ENCODE measurements around the gene PGM3.
A peak's percentile ranks its signal among the peaks of the same experiment; 100 is the strongest.
"Not testable (repeated sequence)": the region's sequence is repeated elsewhere in the genome, so short reads cannot be mapped to it uniquely, and the experiment has no call there.

Gene PGM3, protein sequence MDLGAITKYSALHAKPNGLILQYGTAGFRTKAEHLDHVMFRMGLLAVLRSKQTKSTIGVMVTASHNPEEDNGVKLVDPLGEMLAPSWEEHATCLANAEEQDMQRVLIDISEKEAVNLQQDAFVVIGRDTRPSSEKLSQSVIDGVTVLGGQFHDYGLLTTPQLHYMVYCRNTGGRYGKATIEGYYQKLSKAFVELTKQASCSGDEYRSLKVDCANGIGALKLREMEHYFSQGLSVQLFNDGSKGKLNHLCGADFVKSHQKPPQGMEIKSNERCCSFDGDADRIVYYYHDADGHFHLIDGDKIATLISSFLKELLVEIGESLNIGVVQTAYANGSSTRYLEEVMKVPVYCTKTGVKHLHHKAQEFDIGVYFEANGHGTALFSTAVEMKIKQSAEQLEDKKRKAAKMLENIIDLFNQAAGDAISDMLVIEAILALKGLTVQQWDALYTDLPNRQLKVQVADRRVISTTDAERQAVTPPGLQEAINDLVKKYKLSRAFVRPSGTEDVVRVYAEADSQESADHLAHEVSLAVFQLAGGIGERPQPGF

DNA sequence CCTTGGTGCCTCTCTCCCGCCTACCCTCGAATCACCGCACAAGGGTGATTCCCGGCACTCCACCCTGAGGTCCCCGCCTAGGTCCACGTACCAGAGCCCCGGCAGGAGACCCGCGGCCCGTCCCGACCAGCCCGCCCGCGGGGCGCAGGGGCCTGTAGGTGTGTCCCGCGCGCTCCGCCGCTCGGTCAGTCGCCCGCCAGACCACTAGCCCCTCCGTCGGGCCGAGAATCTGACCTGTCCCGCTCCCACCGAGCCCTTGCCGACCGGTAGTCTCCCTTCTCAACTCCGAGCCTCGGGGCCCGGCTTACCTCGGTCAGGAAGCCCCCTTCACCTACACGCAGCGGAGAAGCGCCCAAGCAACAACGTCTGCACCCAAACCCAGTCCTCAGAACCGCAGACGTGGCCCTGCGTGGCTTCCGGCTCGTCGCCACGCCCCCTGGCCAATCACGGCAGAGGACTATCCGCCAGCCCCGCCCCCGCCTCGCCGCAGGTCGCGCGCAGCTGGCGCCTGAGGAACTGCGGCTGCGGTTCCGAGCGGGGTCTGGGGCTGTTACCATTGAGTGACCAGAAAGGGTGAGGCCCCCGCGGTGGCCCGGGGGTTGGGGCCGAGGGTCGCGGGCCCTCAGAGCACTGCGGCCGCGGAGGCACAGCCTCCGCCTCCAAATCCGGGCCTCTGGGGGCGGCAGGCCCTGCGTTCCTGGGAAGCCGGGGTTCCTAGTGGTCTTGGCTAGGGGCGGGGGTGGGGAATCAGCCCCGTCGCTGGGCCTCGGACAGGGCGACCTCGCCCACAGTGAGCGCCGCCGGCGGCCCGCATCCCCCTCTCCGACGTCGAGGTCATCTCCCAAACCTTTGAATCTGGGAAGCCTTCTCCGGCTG, at the start of gene PGM3, which contains the start of gene RWDD2A:
PGM3 (minus strand) TSS at position 395 of the 876 bp plus-strand sequence. CDS start 2,253 bp downstream, outside the sequence.
RWDD2A (plus strand) TSS at position 487 of the 876 bp plus-strand sequence. CDS start 1,095 bp downstream, outside the sequence.
- DNase-seq (ENCODE audit: low spot score), result peak; percentile 83

DNA sequence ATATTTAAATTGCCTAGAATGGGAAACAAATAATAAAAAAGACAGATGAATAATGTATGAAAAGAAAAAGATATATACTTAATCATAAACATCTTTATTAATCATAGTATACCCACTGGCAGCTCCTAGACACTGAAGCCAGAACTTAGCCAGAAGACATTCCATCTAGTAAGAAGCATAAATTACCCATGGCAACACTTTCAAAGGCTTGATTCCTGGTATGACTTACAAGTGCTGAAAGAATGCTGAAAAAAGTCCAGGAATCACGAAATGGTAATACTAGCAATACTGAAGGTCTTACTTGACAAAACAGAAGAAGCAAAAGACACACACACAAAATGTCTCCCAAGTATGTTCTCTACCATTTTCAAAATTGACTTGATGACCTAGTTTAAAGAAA, 38.1 kb upstream of the PGM3 start:
- DNase-seq (ENCODE audit: low spot score), result no peak

DNA sequence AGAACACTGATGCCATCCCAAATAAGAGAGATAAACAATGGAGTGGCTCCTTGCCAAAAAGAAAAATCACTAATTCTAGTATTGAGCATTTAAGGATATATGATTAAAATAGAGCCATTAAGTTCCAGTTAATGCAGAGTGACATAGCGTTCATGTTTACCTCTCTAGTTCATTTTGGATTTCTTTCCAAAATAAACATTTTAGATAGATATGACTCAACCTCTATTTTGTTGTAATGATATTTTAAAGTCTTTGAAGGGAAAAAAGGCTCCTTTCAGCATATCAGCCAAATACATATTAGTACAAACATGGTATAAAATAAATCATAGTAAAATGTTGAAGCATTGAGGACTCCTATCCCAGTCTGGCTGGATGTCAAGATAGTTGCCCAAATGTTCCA, 33.5 kb upstream of the PGM3 start:
- no peak for DNase-seq (ENCODE audit: low spot score)

DNA sequence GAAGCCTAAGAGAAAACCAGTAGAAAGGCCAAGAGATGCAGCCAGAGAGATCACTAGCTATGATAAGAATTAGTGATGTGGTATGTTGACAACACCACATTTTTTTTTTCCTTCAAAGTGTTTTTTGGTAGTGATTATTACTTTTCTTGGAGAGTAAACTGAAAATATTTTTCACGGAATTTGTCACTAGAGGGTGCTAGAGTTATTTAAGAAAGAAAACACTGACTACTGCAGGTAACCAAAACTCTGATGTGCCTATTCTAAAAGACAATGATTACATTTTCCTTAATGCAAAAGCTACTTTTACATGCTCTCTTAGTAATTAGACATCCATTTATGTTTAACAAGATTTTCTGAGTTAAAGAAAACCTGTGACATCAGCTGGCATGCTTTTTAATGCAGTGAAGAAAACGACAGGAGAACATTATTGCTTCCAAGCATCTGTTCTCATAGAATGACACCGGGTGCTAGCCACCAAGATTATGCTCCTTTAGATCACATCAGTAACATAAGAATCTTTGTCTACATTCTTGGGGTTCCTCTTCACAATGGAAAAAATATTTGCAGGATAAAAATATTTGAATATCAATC, 28.9 kb upstream of the PGM3 start:
- DNase-seq (ENCODE audit: low spot score), result peak; percentile 36

DNA sequence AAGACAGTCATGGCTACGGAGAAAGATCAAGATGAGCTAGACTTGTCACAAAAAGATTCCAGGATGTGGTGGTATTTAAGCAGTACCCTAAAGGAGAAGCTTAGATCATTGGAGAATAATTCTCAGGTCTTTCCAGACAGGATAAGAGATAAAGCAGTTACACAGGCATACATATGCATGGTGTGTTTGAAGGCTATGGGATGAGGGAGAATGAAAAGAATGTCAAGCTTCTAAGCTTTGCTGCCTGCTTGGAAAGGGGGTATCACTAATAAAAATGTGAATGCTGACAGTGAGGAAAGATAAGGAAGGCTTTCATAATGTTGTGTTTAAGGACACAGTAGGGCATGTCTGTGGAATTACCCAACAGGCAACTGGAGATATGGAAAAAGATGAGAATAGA, 28.2 kb upstream of the PGM3 start:
- DNase-seq (ENCODE audit: low spot score), result no peak

DNA sequence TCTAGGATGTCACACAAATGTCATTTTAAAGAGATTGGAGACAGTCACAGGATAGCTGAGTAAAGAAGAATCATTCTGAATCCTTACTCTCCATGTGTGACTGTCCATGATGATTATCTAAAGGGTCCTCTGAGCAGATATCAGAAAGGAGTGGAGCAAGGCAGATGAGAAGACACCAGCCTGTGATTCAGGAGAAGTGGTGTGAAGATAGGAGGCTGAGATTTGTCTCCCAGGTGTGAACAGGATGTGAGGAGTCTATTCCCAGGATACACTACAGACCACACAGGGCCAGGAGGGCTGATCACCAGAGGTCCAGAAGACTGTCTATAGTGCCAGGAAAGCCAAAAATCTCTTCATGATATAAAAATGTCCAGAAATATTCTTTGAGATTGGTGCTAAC, 27.1 kb upstream of the PGM3 start:
- no peak for DNase-seq (ENCODE audit: low spot score)

GRCh38 chr6:83218646-83219045, 25.6 kb upstream of the PGM3 start:
- DNase-seq (ENCODE audit: low spot score), result no peak

DNA sequence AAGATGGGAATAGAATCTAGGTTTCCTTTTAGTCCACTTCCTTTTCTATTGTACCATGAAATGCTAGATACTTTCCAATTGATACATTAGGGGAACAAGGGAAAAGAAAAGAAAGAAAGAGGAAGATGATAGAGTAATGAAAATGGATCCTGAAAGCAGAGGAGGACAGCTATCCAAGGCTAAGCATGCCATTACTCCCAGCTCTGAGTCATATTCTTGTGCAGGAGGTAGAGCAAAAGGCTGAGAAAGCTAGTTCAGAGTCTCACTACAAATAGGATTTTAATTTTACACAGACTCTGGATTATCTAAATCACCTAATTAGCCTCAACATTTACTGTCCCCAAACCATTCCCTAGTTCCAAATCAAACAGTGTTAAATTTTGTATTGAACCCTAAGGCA, 23.7 kb upstream of the PGM3 start:
- no peak for DNase-seq (ENCODE audit: low spot score)

DNA sequence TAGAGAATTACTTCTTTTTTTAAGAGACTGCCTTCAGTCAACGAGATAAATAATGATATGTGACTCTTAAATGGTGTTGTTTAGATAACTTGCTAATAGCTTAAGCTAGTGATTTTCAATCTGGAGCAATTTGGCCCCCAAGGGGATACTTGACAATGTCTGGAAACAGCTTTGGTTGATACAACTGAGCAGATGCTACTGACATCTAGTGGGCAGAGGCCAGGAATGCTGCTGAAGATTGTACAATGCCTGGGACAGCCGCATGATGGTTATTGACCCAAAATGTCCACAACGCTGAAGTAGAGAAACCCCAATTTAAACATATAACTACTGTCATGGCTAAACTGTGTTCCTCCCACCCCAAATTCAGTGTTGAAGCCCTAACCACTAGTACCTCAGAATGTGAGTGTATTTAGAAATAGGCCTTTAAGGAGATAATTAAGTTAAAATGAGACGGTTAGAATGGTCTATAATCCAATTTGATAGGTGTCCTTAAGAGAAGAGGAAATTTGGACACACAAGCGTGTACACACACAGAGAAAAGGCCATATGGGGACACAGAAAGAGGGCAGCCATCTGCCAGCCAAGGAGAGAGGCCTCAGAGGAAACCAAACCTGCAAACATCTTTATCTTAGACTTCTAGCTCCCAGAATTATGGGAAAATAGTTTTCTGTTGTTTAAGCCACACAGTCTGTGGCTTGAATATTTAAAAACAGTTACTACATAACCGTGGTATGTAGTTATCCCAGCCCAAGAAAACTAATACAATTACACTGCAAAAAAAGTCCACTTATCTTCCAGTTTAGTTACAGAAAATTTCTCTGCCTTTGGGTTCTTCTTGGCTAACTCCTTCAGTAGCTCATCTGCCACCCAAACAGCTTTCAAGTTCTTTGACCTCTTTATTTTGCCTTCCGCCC, 22.3 kb upstream of the PGM3 start:
- DNase-seq (ENCODE audit: low spot score), result peak; percentile 68

GRCh38 chr6:83202031-83202430, 9.0 kb upstream of the PGM3 start:
- DNase-seq (ENCODE audit: low spot score), result no peak

DNA sequence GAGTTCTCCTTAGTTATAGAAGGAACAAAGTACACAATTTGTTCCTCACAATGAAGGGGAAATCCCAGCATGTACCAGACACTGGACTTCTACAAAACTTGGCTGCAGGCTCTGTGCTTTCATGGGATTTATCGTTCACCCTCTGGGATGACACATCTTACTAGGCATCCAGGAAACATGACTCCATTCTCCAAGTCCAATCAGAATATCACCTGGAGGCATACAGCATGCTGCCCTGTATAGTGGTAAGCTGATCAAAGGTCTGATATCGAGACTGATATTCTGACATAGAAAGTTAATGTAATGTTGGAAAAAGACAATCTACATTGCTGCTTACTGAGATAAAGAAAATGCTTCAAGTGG, 6.8 kb upstream of the PGM3 start:
- DNase-seq (ENCODE audit: low spot score), result no peak

DNA sequence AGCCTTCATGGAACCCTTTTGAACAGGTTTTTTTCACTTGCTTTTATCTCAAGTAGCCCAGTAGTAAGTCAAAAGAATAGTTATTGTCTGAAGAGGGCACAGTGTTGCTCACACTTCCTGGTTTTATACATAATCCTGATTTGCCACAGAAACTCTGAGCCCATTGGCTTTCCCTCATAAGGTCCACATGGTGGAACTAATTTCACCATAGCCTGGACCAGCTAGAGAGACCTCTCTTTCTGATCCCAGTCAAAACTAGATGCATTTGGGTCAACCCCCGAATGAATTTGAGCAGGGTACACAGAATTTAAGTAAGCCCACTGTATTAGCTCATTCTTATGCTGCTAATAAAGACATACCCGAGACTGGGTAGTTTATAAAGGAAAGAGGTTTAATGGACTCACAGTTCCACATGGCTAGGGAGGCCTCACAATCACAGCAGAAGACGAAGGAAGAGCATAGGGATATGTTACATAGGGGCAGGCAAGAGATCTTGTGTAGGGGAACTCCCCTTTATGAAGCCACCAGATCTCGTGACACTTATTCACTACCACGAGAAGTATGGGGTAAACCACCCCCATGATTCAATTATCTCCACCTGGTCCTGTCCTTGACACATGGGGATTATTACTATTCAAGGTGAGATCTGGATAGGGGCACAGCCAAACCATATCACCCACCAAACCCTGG, 6.3 kb upstream of the PGM3 start:
- DNase-seq (ENCODE audit: low spot score), result no peak

DNA sequence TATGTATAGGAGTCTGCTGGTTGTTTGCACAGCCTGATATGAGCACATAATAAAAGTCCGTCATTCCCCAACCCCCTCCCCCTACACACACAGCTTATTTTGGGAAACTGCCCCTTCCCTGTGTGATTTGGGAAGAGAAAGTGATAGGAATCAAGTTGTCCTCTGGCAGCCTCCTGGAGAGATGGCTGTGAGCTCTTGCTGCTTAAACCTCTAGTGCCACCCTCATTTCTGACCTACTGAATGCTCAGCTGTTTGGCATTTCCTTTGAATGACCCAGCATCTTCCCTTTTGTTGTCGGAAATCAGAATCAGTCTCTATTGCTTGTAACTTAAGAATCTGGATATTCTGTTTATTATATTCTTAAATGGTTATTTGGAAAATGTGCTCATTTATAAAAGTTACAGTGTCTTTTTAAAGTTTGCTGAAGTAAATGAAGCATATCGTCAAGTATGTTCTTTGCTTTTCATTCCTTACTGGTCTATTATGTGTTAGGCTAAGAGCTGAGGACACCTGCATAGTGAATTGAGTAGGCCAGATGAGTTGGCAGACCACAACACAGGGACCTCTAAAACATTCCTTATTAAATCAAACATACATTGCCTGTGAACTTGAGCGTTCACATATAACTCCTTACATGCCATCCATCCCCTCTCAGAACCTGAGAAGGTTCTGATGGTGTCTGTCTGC, 5.6 kb upstream of the PGM3 start:
- DNase-seq (ENCODE audit: low spot score), result no peak

DNA sequence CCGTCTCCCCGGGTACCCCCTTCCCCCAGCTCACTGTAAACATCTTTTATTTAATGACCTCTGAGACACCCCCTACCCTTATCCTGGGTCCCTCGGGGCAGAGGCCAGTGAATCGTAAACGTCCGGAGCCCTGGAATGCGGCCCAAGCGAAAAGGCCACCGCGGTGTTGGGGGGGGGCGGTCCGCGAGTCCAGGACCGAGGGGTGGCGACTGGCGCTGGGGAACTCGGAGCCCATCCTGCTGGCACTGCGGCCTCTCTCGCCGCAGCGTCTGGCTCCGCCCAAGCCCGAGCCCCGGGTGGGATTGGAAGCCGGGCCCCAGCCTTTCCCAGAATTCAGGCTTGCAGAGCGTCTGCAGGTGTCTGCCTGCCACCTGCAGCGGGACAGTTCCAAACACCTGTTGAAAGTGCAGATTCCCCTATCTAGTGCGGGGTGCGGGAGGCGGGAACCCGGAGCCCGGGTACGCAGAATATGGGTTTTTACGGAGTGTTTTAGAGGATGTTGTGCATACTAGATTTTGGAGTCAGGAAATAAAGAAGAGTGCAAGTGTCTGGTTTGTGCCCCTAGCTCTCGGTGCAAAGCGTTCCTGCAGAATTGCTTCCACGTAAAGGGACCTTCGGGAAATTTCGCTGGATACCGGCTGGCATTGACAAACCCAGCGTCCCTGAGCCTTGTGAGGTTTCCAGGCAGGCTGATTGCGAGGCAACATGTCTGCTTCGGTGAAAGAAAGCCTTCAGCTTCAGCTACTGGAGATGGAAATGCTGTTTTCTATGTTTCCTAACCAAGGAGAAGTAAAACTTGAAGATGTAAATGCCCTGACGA, 892 bp upstream of the PGM3 start:
- DNase-seq (ENCODE audit: low spot score), result peak; percentile 9

- no peak for DNase-seq (ENCODE audit: low spot score)
Observed at GRCh38 chr6:83192456-83192855, 609 bp downstream of the PGM3 start.

GRCh38 chr6:83191974-83192373, 1.1 kb downstream of the PGM3 start:
- not testable (repeated sequence) for DNase-seq (ENCODE audit: low spot score)

DNA sequence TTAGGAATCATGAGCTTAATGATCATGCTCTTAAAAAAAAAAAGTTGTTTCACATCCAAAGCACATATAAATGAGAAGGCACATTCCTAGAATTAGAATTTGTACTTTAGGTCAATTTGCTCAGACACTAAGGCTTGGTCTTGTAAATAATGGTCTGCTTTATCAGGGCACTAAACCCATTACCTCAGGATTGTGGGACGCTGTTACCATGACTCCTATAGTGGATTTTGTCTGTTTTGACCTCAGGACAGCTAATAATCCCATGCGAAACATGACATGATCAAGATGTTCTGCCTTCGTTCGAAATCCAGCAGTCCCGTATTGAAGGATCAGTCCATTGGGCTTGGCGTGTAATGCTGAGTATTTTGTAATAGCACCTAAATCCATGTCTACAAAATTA, 2.4 kb downstream of the PGM3 start:
- DNase-seq (ENCODE audit: low spot score), result no peak

GRCh38 chr6:83188501-83188900, 4.6 kb downstream of the PGM3 start:
- no peak for DNase-seq (ENCODE audit: low spot score)

DNA sequence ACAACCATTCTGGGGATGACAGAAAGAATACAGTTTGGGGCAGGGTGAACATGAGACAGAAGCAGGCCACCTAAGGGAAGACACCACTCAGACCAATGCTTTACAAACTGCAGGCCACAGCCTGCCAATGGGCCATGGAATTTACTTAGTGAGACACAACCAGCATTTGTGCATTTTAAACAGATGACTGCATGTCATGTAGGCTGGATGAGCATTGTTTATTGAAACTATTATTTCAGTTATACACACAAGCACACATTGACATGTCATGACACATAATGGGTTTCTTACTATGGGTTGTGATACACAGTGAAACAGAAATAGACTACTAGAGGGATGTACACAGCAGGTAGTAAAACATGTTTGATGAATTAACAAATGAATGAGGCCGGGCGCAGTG, 8.0 kb downstream of the PGM3 start:
- no peak for DNase-seq (ENCODE audit: low spot score)
